Duodenal mucosa (tissue), 2 donors: ENCODE results near the gene RNU5D-1.

Experiments used
- H3K27ac ChIP-seq: one replicate; pipeline ENCODE4 v1.7.0; 2013; ENCODE audit warnings: low read depth, low read length
- H3K27me3 ChIP-seq, 2 donors: one replicate each; pipeline ENCODE4 v1.7.0; 2013; ENCODE audit warnings: low read length in 2 of 2, control low read depth in 1 of 2; ENCODE audit not compliant: insufficient read depth in 2 of 2, control insufficient read depth in 1 of 2
- H3K36me3 ChIP-seq, 2 donors: one replicate each; pipeline ENCODE4 v1.7.0; 2013; ENCODE audit warnings: low read length in 2 of 2, control low read depth in 1 of 2; ENCODE audit not compliant: insufficient read depth in 2 of 2, control insufficient read depth in 1 of 2
- H3K4me1 ChIP-seq, 2 donors: one replicate each; pipeline ENCODE4 v1.7.0; 2013; ENCODE audit warnings: low read length in 2 of 2, control low read depth in 1 of 2; ENCODE audit not compliant: insufficient read depth in 2 of 2, control insufficient read depth in 1 of 2
- H3K4me3 ChIP-seq, 2 donors: one replicate each; pipeline ENCODE4 v1.7.0; 2013; ENCODE audit warnings: low read length in 2 of 2, low read depth in 1 of 2
- H3K9ac ChIP-seq, 2 donors: one replicate each; pipeline ENCODE4 v1.7.0; 2013; ENCODE audit warnings: low read length in 2 of 2, low read depth in 1 of 2
- H3K9me3 ChIP-seq, 2 donors: one replicate each; pipeline ENCODE4 v1.7.0; 2013; ENCODE audit warnings: low read length in 2 of 2, control low read depth in 1 of 2; ENCODE audit not compliant: control insufficient read depth in 1 of 2

Gene RNU5D-1

GRCh38 chr1:44733784-44734183 lies 2.8 kb upstream of the RNU5D-1 start:
- Histone ChIP-seq H3K27me3 (no peaks in the 10 kb centered on the region), H3K4me1 (peaks cover 5 to 8% of the 10 kb centered on the region in 2 donors), H3K9ac (no peak overlapping the region), H3K4me3 (no peak overlapping the region), H3K36me3 (no peaks in the 10 kb centered on the region), H3K27ac (no peak overlapping the region), H3K9me3 (no peaks in the 10 kb centered on the region)

DNA sequence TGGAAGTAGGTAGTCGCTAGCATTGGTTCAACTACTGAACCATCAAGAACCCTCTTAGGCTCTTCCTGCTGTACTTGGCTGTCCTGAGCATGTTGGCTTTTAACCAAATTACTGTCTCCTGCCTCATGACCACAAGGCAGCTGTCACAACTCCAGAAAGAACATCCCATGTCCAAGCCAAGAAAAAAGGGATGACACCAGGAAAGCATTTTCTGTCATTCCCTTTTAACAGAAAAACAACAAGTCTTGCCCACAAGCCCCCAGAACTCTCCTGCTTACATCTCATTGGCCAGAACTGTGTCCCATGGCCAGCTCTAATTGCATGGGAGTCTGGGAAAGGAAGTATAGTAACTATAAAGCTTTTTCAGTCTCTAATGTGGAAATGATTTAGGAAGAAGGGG lies 2.4 kb upstream of the RNU5D-1 start:
- no peak overlapping the region for H3K4me3 ChIP-seq
- H3K9me3 ChIP-seq: no peaks in the 10 kb centered on the region
- H3K36me3 ChIP-seq: no peaks in the 10 kb centered on the region
- no peak overlapping the region for H3K27ac ChIP-seq
- no peak overlapping the region for H3K9ac ChIP-seq
- no peaks in the 10 kb centered on the region for H3K27me3 ChIP-seq
- peaks cover 5 to 8% of the 10 kb centered on the region in 2 donors for H3K4me1 ChIP-seq

- H3K27me3 ChIP-seq: no peaks in the 10 kb centered on the region
- no peaks in the 10 kb centered on the region for H3K9me3 ChIP-seq
- H3K4me1 ChIP-seq: peaks cover 0 to 18% of the 10 kb centered on the region in 2 donors
- no peak overlapping the region for H3K27ac ChIP-seq
- no peak overlapping the region for H3K4me3 ChIP-seq
- no peak overlapping the region for H3K9ac ChIP-seq
- no peaks in the 10 kb centered on the region for H3K36me3 ChIP-seq
Measured at GRCh38 chr1:44724955-44725698, 5.8 kb downstream of the RNU5D-1 start.

- Histone ChIP-seq H3K36me3 (no peaks in the 10 kb centered on the region), H3K9ac (no peak overlapping the region), H3K4me1 (peaks cover 0 to 18% of the 10 kb centered on the region in 2 donors), H3K27me3 (no peaks in the 10 kb centered on the region), H3K4me3 (no peak overlapping the region), H3K9me3 (no peaks in the 10 kb centered on the region), H3K27ac (no peak overlapping the region)
Measured at GRCh38 chr1:44724296-44724954, 6.5 kb downstream of the RNU5D-1 start.

GRCh38 chr1:44723496-44724295 lies 7.3 kb downstream of the RNU5D-1 start:
- no peaks in the 10 kb centered on the region for H3K27me3 ChIP-seq
- no peaks in the 10 kb centered on the region for H3K9me3 ChIP-seq
- H3K27ac ChIP-seq: no peak overlapping the region
- H3K4me3 ChIP-seq: peak overlapping the region in 1 of 2 donors; percentile 32
- H3K4me1 ChIP-seq: peaks cover 0 to 14% of the 10 kb centered on the region in 2 donors
- H3K9ac ChIP-seq: no peak overlapping the region
- H3K36me3 ChIP-seq: no peaks in the 10 kb centered on the region

- Histone ChIP-seq H3K27me3 (no peaks in the 10 kb centered on the region), H3K36me3 (no peaks in the 10 kb centered on the region), H3K9me3 (no peaks in the 10 kb centered on the region), H3K9ac (no peak overlapping the region), H3K27ac (no peak overlapping the region), H3K4me1 (peaks cover 0 to 20% of the 10 kb centered on the region in 2 donors), H3K4me3 (peak overlapping the region in 1 of 2 donors; percentile 32)
Measured at GRCh38 chr1:44723064-44723463, 7.9 kb downstream of the RNU5D-1 start.

- H3K4me1 ChIP-seq: peaks cover 0 to 27% of the 10 kb centered on the region in 2 donors
- H3K4me3 ChIP-seq: no peak overlapping the region
- H3K36me3 ChIP-seq: no peaks in the 10 kb centered on the region
- no peaks in the 10 kb centered on the region for H3K27me3 ChIP-seq
- peak overlapping the region; percentile 54 for H3K27ac ChIP-seq
- no peaks in the 10 kb centered on the region for H3K9me3 ChIP-seq
- peak overlapping the region; percentile 1 to 24 for H3K9ac ChIP-seq
Measured at GRCh38 chr1:44721485-44722361, 9.2 kb downstream of the RNU5D-1 start.

GRCh38 chr1:44720281-44720680 lies 10.7 kb downstream of the RNU5D-1 start:
- Histone ChIP-seq H3K27me3 (no peaks in the 10 kb centered on the region), H3K36me3 (no peaks in the 10 kb centered on the region), H3K4me1 (peaks cover 1 to 29% of the 10 kb centered on the region in 2 donors), H3K27ac (no peak overlapping the region), H3K9ac (no peak overlapping the region), H3K4me3 (no peak overlapping the region), H3K9me3 (no peaks in the 10 kb centered on the region)

- H3K27me3 ChIP-seq: no peaks in the 10 kb centered on the region
Measured at GRCh38 chr1:44719318-44719717, 11.7 kb downstream of the RNU5D-1 start.

More at GRCh38 chr1:44719318-44719717, 11.7 kb downstream of the RNU5D-1 start:
- H3K4me1 ChIP-seq: peaks cover 6 to 32% of the 10 kb centered on the region in 2 donors
- no peak overlapping the region for H3K27ac ChIP-seq
- no peak overlapping the region for H3K4me3 ChIP-seq
- no peaks in the 10 kb centered on the region for H3K36me3 ChIP-seq
- H3K9ac ChIP-seq: no peak overlapping the region
- H3K9me3 ChIP-seq: no peaks in the 10 kb centered on the region
